NT2/D1 (cell line): Measurements from ENCODE around the gene ACKR3.

ENCODE experiments used
- SUZ12 ChIP-seq: IDR thresholded peaks from 2 replicates; pipeline ENCODE4 v1.6.1; 2011; ENCODE audit not compliant: insufficient read length, insufficient read depth; ENCODE audit errors: extremely low read depth
- YY1 ChIP-seq: IDR thresholded peaks from 2 replicates; pipeline ENCODE4 v1.6.1; 2011; ENCODE audit not compliant: insufficient read length, insufficient read depth
- ZNF274 ChIP-seq: IDR thresholded peaks from 2 replicates; pipeline ENCODE4 v1.6.1; 2011; ENCODE audit warnings: mild to moderate bottlenecking, low read depth, low read length

GRCh38 chr2:236546561-236547002 is 23.0 kb upstream of the ACKR3 start:
- TF ChIP-seq SUZ12 (no peak), YY1 (no peak), ZNF274 (no peak)
